Measurements from ENCODE around the gene CNOT6L.
"Not testable (repeated sequence)": the region's sequence is repeated elsewhere in the genome, so short reads cannot be mapped to it uniquely, and the experiment has no call there.

The CNOT6L gene

GRCh38 chr4:77718500-77718899 is 100.7 kb downstream of the CNOT6L start:
- FAIRE-seq; DNase-seq (ENCODE audit: extremely low spot score, insufficient read length, low read depth): not testable (repeated sequence)

- no peak for DNase-seq (ENCODE audit: extremely low spot score, insufficient read length, low read depth)
- no peak for FAIRE-seq
Measured at GRCh38 chr4:77715414-77716290, 103.5 kb downstream of the CNOT6L start.

DNA sequence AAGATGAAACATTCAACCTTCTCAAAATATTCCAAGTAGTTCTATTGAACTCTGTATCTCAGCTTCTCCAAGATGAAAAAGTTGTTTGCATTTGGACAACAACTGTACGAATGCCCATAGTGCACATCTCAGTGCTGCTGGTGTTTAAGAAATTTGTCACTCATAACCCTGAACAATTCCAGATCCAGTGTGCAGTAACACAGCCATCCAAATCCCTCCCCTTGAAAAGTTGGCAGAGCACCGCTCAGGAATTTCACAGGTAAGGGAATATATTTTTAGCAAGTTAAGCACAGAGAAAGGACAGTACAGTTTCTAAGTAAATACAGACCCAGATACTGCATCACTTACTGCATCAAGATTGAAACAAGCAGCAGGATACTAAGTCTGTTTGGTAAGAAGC is 104.7 kb downstream of the CNOT6L start:
- FAIRE-seq (no peak), DNase-seq (ENCODE audit: extremely low spot score, insufficient read length, low read depth) (no peak)

- FAIRE-seq (no peak), DNase-seq (ENCODE audit: extremely low spot score, insufficient read length, low read depth) (no peak)
Measured at GRCh38 chr4:77713884-77714283, 105.3 kb downstream of the CNOT6L start.

DNA sequence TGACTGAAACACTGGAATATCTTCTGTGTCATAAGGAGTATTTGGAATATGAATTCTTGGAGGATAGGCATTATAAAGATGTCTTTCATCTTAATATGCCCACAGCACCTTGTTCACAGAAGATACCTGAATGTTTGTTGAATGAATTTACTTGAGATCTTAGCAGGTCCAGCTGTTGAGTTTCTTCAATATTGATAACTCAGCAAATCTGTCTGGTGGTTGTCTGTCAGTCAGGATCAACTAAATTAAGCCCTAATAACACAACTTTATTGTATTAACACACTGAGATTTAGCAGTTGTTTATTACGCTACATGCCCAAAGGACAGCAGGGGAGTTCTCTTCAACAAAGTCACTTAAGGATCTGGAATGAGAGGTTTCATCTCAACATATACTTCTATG is 106.5 kb downstream of the CNOT6L start:
- no peak for FAIRE-seq
- no peak for DNase-seq (ENCODE audit: extremely low spot score, insufficient read length, low read depth)

- FAIRE-seq, result no peak
- no peak for DNase-seq (ENCODE audit: extremely low spot score, insufficient read length, low read depth)
Measured at GRCh38 chr4:77711469-77711868, 107.7 kb downstream of the CNOT6L start.

DNA sequence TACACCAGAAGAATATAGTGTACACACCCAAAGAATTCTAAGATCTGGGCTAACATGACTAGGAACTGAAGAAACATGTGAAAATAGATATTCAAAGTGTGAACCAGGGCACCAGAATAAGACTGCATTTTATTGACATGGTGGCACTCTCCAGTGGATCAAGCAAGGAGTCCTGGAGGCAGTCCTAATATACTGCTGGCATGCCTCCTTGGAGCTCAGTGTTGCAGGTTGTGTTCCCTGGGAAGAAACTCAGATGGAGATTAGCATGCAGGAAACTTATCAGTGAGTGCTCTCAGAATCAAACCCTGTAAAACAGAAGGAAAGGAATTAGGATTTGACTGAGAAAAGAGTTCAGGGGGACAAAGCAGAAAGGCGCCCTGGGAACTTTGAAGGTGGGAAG is 108.5 kb downstream of the CNOT6L start:
- FAIRE-seq (no peak), DNase-seq (ENCODE audit: extremely low spot score, insufficient read length, low read depth) (no peak)

DNA sequence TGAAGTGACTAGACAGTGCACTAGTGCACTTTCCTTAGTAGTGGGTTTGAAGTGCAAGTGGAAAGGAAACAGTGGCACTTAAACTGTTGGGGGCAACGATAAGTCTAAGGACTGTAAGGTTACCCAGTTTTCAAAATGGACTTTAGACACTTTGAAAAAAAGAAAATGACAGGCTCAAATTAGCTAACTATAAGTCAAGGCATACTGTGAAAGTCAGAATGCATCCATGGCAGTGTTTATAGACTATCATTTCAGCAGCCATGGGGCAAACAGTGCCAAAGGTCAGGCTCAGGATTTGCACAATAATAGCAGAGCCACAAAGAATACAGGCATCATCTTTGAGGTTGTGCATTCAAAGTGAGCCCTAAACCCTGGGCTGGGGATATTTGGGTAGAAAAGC is 109.1 kb downstream of the CNOT6L start:
- FAIRE-seq (no peak), DNase-seq (ENCODE audit: extremely low spot score, insufficient read length, low read depth) (no peak)

DNA sequence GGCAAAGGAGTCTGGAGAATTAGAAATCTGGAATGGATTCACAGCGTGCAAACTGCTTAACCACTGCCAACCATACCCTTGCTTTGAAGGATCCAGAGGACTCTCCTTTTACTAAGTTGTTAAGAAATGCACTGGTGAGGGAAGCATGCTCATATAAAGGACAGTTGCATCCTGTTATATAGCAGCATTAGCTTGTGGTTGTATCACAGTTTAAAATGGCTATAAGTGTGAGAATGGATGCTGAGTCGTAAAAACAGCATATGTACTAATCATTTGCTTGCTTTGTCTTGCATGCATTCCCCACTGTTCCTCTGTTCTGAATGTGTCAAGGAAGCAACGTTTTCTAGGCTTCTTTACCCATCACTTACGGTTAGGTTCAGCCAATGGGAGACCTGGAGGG is 112.5 kb downstream of the CNOT6L start:
- no peak for FAIRE-seq

DNA sequence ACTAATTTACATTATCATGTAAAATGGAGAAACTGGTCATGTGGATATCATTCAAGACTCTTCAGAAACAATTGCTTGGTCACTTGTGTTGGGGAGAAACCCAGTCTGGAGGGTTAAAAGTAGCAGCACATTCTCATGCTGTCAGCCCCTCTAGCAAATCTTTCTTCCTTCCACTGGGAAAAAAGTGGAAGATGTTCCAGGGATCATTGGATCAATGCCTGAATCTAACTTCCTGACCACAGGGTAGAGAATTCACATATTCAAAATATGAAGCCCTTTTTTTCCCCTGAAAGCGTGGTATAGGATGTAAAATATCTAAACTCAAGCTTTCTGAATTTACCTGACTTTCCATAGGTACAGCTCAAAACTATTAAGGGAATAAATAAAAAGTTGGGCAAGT is 115.5 kb downstream of the CNOT6L start:
- DNase-seq (ENCODE audit: extremely low spot score, insufficient read length, low read depth), result no peak
- no peak for FAIRE-seq

More for the DNA sequence above, 112.5 kb downstream of the CNOT6L start:
- DNase-seq (ENCODE audit: extremely low spot score, insufficient read length, low read depth), result no peak

GRCh38 chr4:77701121-77701520 is 118.0 kb downstream of the CNOT6L start:
- DNase-seq (ENCODE audit: extremely low spot score, insufficient read length, low read depth) (no peak), FAIRE-seq (no peak)

GRCh38 chr4:77699731-77700210 is 119.4 kb downstream of the CNOT6L start:
- no peak for DNase-seq (ENCODE audit: extremely low spot score, insufficient read length, low read depth)

GRCh38 chr4:77697860-77698590 is 121.1 kb downstream of the CNOT6L start:
- FAIRE-seq (no peak), DNase-seq (ENCODE audit: extremely low spot score, insufficient read length, low read depth) (no peak)

More at GRCh38 chr4:77699731-77700210, 119.4 kb downstream of the CNOT6L start:
- FAIRE-seq, result no peak

GRCh38 chr4:77695774-77696173 is 123.4 kb downstream of the CNOT6L start:
- DNase-seq (ENCODE audit: extremely low spot score, insufficient read length, low read depth) (no peak), FAIRE-seq (no peak)

- no peak for FAIRE-seq
- no peak for DNase-seq (ENCODE audit: extremely low spot score, insufficient read length, low read depth)
Measured at GRCh38 chr4:77692847-77693432, 126.2 kb downstream of the CNOT6L start.

DNA sequence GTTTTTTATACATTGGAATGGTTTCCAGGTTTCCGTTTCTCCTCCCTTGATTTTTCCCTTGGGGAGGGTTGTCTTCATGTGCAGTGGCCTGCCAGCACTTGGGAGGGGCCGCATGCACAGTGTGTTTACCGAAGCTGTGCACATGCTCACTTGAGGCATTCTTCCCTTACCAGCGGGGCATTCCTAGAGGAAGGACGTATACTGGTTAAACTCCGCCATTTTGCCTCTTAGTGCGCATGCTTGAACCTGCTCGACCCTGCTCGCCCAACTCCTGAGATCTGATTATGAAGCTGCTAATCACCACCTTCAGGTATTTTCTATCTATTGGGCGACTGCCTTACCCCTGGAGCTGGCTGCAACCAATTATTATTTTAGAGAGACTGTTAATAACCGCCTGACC is 137.4 kb downstream of the CNOT6L start:
- DNase-seq (ENCODE audit: extremely low spot score, insufficient read length, low read depth), result no peak
- no peak for FAIRE-seq

DNA sequence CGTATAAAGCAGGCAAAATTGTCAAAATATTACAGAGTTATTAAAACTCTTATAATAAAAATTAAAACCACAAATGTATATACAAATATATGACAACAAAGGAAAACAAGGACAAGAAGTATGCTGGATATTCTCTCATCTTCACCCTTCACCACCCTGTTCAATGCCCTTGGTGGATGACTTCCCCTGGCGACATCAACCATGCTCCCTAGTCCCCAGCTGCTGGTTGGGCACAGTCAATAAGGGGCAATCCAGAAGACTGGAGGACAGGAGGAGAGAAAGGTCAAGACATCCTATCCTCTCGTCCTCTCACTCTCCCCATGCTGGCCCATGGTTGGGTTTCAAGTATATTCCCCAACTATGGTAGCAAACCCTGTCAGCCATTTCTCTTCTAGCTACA is 142.3 kb downstream of the CNOT6L start:
- no peak for DNase-seq (ENCODE audit: extremely low spot score, insufficient read length, low read depth)
- FAIRE-seq, result no peak

GRCh38 chr4:77671051-77671450 is 148.1 kb downstream of the CNOT6L start:
- FAIRE-seq, result no peak
- DNase-seq (ENCODE audit: extremely low spot score, insufficient read length, low read depth), result no peak

GRCh38 chr4:77669946-77670590 is 149.1 kb downstream of the CNOT6L start:
- no peak for DNase-seq (ENCODE audit: extremely low spot score, insufficient read length, low read depth)
- no peak for FAIRE-seq

GRCh38 chr4:77665381-77666069 is 153.6 kb downstream of the CNOT6L start:
- DNase-seq (ENCODE audit: extremely low spot score, insufficient read length, low read depth) (no peak), FAIRE-seq (no peak)

All from GM18507 (cell line).